GM23338 (cell line): ENCODE measurements around the gene NAALADL2. TPM values are rescaled to one million over a fixed set of nuclear protein-coding genes. Genes with fewer than 3 reads are reported as not detected.

Source experiments
- ATAC-seq: fragments of 200-7000 bp; cut with Tn5 transposase; 3 replicates; pipeline ENCODE4 v1.9.1; 2020
- DNase-seq: peaks from one replicate; pipeline ENCODE4 v3.0.0-alpha.2; 2015; ENCODE audit warnings: low spot score
- H2AFZ ChIP-seq: fragments of 200-600 bp; sonication (generic); 2 replicates; pipeline ENCODE4 v1.8.0; 2016; ENCODE audit warnings: antibody characterized with exemption, mild to moderate bottlenecking, moderate library complexity
- H3F3A ChIP-seq: fragments of 200-600 bp; sonication (generic); replicated peaks from 2 replicates; pipeline ENCODE4 v1.8.0; 2017; ENCODE audit warnings: antibody characterized with exemption, mixed run types, low read depth
- H3K27ac ChIP-seq: fragments of 200-600 bp; sonication (generic); 2 replicates; pipeline ENCODE4 v1.6.1; 2016; ENCODE audit warnings: low read depth
- H3K27me3 ChIP-seq: fragments of 200-600 bp; sonication (generic); 2 replicates; pipeline ENCODE4 v1.8.0; 2016; ENCODE audit warnings: mild to moderate bottlenecking, mixed run types, moderate library complexity; ENCODE audit not compliant: insufficient read depth
- H3K36me3 ChIP-seq: fragments of 200-600 bp; sonication (generic); 2 replicates; pipeline ENCODE4 v1.8.0; 2016; ENCODE audit warnings: mild to moderate bottlenecking; ENCODE audit not compliant: insufficient read depth
- H3K4me1 ChIP-seq: fragments of 200-600 bp; sonication (generic); 2 replicates; pipeline ENCODE4 v1.8.0; 2016; ENCODE audit warnings: mild to moderate bottlenecking, moderate library complexity; ENCODE audit not compliant: insufficient read depth
- H3K4me2 ChIP-seq: fragments of 200-600 bp; sonication (generic); 2 replicates; pipeline ENCODE4 v1.7.1; 2017; ENCODE audit warnings: mixed run types
- H3K4me3 ChIP-seq: fragments of 200-600 bp; sonication (generic); 2 replicates; pipeline ENCODE4 v1.6.1; 2016; ENCODE audit warnings: mixed run types
- H3K79me2 ChIP-seq: fragments of 200-600 bp; sonication (generic); replicated peaks from 2 replicates; pipeline ENCODE4 v1.8.0; 2017; ENCODE audit warnings: mild to moderate bottlenecking; ENCODE audit not compliant: insufficient read depth
- H3K9me2 ChIP-seq: fragments of 200-600 bp; sonication (generic); 2 replicates; pipeline ENCODE4 v1.8.0; 2017; ENCODE audit not compliant: insufficient read depth
- H4K20me1 ChIP-seq: fragments of 200-600 bp; sonication (generic); replicated peaks from 2 replicates; pipeline ENCODE4 v1.8.0; 2017; ENCODE audit warnings: mild to moderate bottlenecking; ENCODE audit not compliant: insufficient read depth
- H3K27ac Mint-ChIP-seq: 2 replicates; pipeline ENCODE4 v1.8.0; 2020; ENCODE audit warnings: inconsistent platforms, mild to moderate bottlenecking, moderate library complexity, mixed read lengths
- H3K27me3 Mint-ChIP-seq: 3 replicates; pipeline ENCODE4 v1.8.0; 2022; ENCODE audit warnings: low read depth, mild to moderate bottlenecking, moderate library complexity, mixed read lengths, inconsistent platforms; ENCODE audit not compliant: insufficient read depth, poor library complexity
- H3K36me3 Mint-ChIP-seq: 3 replicates; pipeline ENCODE4 v1.8.0; 2021; ENCODE audit warnings: low read depth, mild to moderate bottlenecking, inconsistent platforms, moderate library complexity, mixed read lengths
- H3K4me1 Mint-ChIP-seq: 3 replicates; pipeline ENCODE4 v1.8.0; 2020; ENCODE audit warnings: mild to moderate bottlenecking, inconsistent platforms, mixed read lengths
- H3K4me3 Mint-ChIP-seq: 3 replicates; pipeline ENCODE4 v1.8.0; 2021; ENCODE audit warnings: moderate library complexity, mild to moderate bottlenecking, inconsistent platforms, mixed read lengths
- H3K9me3 Mint-ChIP-seq: 3 replicates; pipeline ENCODE4 v1.8.0; 2020; ENCODE audit warnings: moderate library complexity, mild to moderate bottlenecking, inconsistent platforms, mixed read lengths
- CREB1 ChIP-seq: fragments of 250-450 bp; sonication (Bioruptor Pico); IDR thresholded peaks from 2 replicates; pipeline ENCODE4 v1.5.0; 2020; ENCODE audit warnings: low read depth, mild to moderate bottlenecking, moderate library complexity
- CTCF ChIP-seq, 2 experiments: fragments of 200-600 bp in 1 of 2; sonication (generic) in 1 of 2; conservative IDR thresholded peaks; 2 replicates each; pipeline versions ENCODE4 v1.5.1 to v1.6.1; 2016 to 2017; ENCODE audit warnings: antibody characterized with exemption in 2 of 2, low read depth in 2 of 2, mild to moderate bottlenecking in 2 of 2, moderate library complexity in 1 of 2
- ETS1 ChIP-seq: IDR thresholded peaks from 2 replicates; pipeline ENCODE4 v1.6.1; 2016; ENCODE audit warnings: antibody characterized with exemption
- EZH2 ChIP-seq: fragments of 200-600 bp; sonication (generic); IDR thresholded peaks from one replicate; pipeline ENCODE4 v1.8.0; 2017; ENCODE audit warnings: antibody characterized with exemption, mild to moderate bottlenecking, low read depth; ENCODE audit not compliant: unreplicated experiment
- EZH2phosphoT487 ChIP-seq: fragments of 200-600 bp; sonication (generic); IDR thresholded peaks from one replicate; pipeline ENCODE4 v1.8.1; 2018; ENCODE audit warnings: antibody characterized with exemption; ENCODE audit not compliant: unreplicated experiment
- JUNB ChIP-seq: IDR thresholded peaks from one replicate; pipeline ENCODE4 v1.6.1; 2016; ENCODE audit warnings: antibody characterized with exemption; ENCODE audit not compliant: unreplicated experiment
- NANOG ChIP-seq: IDR thresholded peaks from 2 replicates; pipeline ENCODE4 v1.6.1; 2016; ENCODE audit warnings: antibody characterized with exemption, borderline replicate concordance
- POLR2AphosphoS5 ChIP-seq: IDR thresholded peaks from 2 replicates; pipeline ENCODE4 v1.6.1; 2016; ENCODE audit warnings: antibody characterized with exemption, low read depth
- STAT1 ChIP-seq: IDR thresholded peaks from one replicate; pipeline ENCODE4 v1.6.1; 2016; ENCODE audit warnings: antibody characterized with exemption; ENCODE audit not compliant: unreplicated experiment
- ZNF114 ChIP-seq: fragments of 250-450 bp; sonication (Bioruptor Pico); IDR thresholded peaks from 2 replicates; pipeline ENCODE4 v1.5.0; 2020; ENCODE audit warnings: mild to moderate bottlenecking, moderate library complexity
- ZNF331 ChIP-seq: fragments of 250-450 bp; sonication (Bioruptor Pico); IDR thresholded peaks from 2 replicates; pipeline ENCODE4 v1.5.0; 2020; ENCODE audit warnings: low read depth, mild to moderate bottlenecking, moderate library complexity
- polyA plus RNA-seq: library from polyadenylated mRNA; unstranded; fragments of >200 nt; fragmentation: Nextera tagmentation; extraction: Ambion mirVana; gene quantifications from 2 replicates; pipeline ENCODE4 v1.2.1, GENCODE V29; 2016
- total RNA-seq: library from RNA; depleted of rRNA; stranded (reverse); fragments of >200 nt; shearing (Covaris generic); gene quantifications from 2 replicates; pipeline ENCODE4 v1.2.3, GENCODE V29; 2014
- TF ChIP-seq, protein P1 (sequence below): fragments of 250-450 bp; sonication (Bioruptor Pico); IDR thresholded peaks from 2 replicates; pipeline ENCODE4 v1.5.0; 2020; ENCODE audit warnings: mild to moderate bottlenecking, moderate library complexity

The NAALADL2 gene
- total and polyA plus RNA-seq, 2 experiments from 2014 or later, result 1.6 to 2.6 TPM

DNA sequence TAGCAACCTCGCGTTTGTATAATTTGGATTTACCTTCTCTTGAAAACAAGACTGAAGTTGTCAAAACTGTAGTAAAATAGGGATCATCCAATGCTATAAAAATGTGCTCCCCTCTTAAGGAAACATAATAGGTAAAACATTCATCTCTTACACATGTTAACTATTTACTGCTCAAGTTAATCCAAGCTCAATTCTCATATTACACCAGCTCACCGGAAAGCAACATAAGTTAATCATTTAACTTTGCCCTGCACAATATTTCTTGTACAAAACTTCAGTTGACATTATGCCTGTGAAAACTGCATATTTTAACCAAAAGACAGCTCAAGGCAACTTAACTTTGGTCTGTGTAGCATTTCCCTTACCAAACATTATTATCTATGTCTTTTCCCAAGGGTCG, 634.2 kb downstream of the NAALADL2 start:
- H3K27ac Mint-ChIP-seq, result no peak overlapping the region
- H3K27me3 Mint-ChIP-seq, result no peaks in the 10 kb centered on the region
- Histone ChIP-seq H3K79me2 (no peaks in the 10 kb centered on the region), H3F3A (no peaks in the 10 kb centered on the region), H3K9me2 (0 out of 2 replicates have a peak, but pooled peaks cover 6% of the 10 kb centered on the region), H3K27ac (no peak overlapping the region), H3K36me3 (no peaks in the 10 kb centered on the region), H4K20me1 (no peaks in the 10 kb centered on the region), H2AFZ (no peak overlapping the region), H3K4me3 (no peak overlapping the region), H3K4me1 (no peaks in the 10 kb centered on the region), H3K4me2 (no peak overlapping the region), H3K27me3 (no peaks in the 10 kb centered on the region)
- H3K9me3 Mint-ChIP-seq, result no peaks in the 10 kb centered on the region
- ATAC-seq (no peak), DNase-seq (no peak)
- TF ChIP-seq EZH2 (no peak), ZNF114 (CRISPR knock-in tag) (no peak), POLR2AphosphoS5 (no peak)
- peaks cover 3% of the 10 kb centered on the region; the same call in 2 of the 3 replicates for H3K4me1 Mint-ChIP-seq
- H3K36me3 Mint-ChIP-seq, result no peaks in the 10 kb centered on the region
- H3K4me3 Mint-ChIP-seq, result no peak overlapping the region

- no peak overlapping the region for H2AFZ ChIP-seq
- H3F3A ChIP-seq, result no peaks in the 10 kb centered on the region
- H3K79me2 ChIP-seq, result no peaks in the 10 kb centered on the region
- H4K20me1 ChIP-seq, result no peaks in the 10 kb centered on the region
- no peaks in the 10 kb centered on the region for H3K36me3 Mint-ChIP-seq
- H3K27ac ChIP-seq, result no peak overlapping the region
- H3K4me1 ChIP-seq, result no peaks in the 10 kb centered on the region
- no peak overlapping the region for H3K4me3 Mint-ChIP-seq
- H3K36me3 ChIP-seq, result no peaks in the 10 kb centered on the region
- 0 out of 2 replicates have a peak, but pooled peaks cover 3% of the 10 kb centered on the region for H3K9me2 ChIP-seq
- no peak overlapping the region for H3K4me3 ChIP-seq
- DNase-seq, result no peak
- H3K27me3 Mint-ChIP-seq, result no peaks in the 10 kb centered on the region
- H3K27me3 ChIP-seq, result no peaks in the 10 kb centered on the region
- no peak overlapping the region for H3K27ac Mint-ChIP-seq
- no peak overlapping the region for H3K4me2 ChIP-seq
- no peak for ATAC-seq
- peaks cover 3% of the 10 kb centered on the region; the same call in 2 of the 3 replicates for H3K4me1 Mint-ChIP-seq
- H3K9me3 Mint-ChIP-seq, result no peaks in the 10 kb centered on the region
- TF ChIP-seq POLR2AphosphoS5 (no peak), ZNF114 (CRISPR knock-in tag) (no peak), ZNF331 (CRISPR knock-in tag) (no peak), JUNB (no peak), NANOG (no peak), CTCF (conservative IDR thresholded peaks at IDR 0.05; ENCODE audit: low read depth in 2 of 2) (no peak), STAT1 (no peak), EZH2 (no peak), ETS1 (no peak), CREB1 (CRISPR knock-in tag) (no peak), EZH2phosphoT487 (no peak)
- TF ChIP-seq, protein P1, sequence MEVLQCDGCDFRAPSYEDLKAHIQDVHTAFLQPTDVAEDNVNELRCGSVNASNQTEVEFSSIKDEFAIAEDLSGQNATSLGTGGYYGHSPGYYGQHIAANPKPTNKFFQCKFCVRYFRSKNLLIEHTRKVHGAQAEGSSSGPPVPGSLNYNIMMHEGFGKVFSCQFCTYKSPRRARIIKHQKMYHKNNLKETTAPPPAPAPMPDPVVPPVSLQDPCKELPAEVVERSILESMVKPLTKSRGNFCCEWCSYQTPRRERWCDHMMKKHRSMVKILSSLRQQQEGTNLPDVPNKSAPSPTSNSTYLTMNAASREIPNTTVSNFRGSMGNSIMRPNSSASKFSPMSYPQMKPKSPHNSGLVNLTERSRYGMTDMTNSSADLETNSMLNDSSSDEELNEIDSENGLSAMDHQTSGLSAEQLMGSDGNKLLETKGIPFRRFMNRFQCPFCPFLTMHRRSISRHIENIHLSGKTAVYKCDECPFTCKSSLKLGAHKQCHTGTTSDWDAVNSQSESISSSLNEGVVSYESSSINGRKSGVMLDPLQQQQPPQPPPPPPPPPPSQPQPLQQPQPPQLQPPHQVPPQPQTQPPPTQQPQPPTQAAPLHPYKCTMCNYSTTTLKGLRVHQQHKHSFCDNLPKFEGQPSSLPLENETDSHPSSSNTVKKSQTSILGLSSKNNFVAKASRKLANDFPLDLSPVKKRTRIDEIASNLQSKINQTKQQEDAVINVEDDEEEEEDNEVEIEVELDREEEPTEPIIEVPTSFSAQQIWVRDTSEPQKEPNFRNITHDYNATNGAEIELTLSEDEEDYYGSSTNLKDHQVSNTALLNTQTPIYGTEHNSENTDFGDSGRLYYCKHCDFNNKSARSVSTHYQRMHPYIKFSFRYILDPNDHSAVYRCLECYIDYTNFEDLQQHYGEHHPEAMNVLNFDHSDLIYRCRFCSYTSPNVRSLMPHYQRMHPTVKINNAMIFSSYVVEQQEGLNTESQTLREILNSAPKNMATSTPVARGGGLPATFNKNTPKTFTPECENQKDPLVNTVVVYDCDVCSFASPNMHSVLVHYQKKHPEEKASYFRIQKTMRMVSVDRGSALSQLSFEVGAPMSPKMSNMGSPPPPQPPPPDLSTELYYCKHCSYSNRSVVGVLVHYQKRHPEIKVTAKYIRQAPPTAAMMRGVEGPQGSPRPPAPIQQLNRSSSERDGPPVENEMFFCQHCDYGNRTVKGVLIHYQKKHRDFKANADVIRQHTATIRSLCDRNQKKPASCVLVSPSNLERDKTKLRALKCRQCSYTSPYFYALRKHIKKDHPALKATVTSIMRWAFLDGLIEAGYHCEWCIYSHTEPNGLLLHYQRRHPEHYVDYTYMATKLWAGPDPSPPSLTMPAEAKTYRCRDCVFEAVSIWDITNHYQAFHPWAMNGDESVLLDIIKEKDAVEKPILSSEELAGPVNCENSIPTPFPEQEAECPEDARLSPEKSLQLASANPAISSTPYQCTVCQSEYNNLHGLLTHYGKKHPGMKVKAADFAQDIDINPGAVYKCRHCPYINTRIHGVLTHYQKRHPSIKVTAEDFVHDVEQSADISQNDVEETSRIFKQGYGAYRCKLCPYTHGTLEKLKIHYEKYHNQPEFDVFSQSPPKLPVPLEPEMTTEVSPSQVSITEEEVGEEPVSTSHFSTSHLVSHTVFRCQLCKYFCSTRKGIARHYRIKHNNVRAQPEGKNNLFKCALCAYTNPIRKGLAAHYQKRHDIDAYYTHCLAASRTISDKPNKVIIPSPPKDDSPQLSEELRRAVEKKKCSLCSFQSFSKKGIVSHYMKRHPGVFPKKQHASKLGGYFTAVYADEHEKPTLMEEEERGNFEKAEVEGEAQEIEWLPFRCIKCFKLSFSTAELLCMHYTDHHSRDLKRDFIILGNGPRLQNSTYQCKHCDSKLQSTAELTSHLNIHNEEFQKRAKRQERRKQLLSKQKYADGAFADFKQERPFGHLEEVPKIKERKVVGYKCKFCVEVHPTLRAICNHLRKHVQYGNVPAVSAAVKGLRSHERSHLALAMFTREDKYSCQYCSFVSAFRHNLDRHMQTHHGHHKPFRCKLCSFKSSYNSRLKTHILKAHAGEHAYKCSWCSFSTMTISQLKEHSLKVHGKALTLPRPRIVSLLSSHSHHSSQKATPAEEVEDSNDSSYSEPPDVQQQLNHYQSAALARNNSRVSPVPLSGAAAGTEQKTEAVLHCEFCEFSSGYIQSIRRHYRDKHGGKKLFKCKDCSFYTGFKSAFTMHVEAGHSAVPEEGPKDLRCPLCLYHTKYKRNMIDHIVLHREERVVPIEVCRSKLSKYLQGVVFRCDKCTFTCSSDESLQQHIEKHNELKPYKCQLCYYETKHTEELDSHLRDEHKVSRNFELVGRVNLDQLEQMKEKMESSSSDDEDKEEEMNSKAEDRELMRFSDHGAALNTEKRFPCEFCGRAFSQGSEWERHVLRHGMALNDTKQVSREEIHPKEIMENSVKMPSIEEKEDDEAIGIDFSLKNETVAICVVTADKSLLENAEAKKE (CRISPR knock-in tag), result no peak
Observed at GRCh38 chr3:175495331-175495730, 636.2 kb downstream of the NAALADL2 start.
